ENCODE measurements around the gene RNF14. TPM values are rescaled to one million over a fixed set of nuclear protein-coding genes. Genes with fewer than 3 reads are reported as not detected.

Gene RNF14
- total and polyA plus RNA-seq, 2 donors (not counting 3 experiments of a cell fraction or from before 2014, with no cell fraction given), result 23.5 to 55.9 TPM

GRCh38 chr5:141933151-141933550, 35.8 kb upstream of the RNF14 start:
- Histone ChIP-seq H3K4me1 (ENCODE audit: control insufficient read depth, extremely low read depth, insufficient read depth, low read length) (peaks cover under 1% of the 10 kb centered on the region), H3K9ac (replicated peaks; ENCODE audit: extremely low read depth, insufficient read depth, low read length) (no peak overlapping the region), H3K9me1 (replicated peaks; ENCODE audit: control insufficient read depth, extremely low read depth, insufficient read depth, low read length) (no peaks in the 10 kb centered on the region), H3K4me2 (ENCODE audit: insufficient read depth, low read length) (no peak overlapping the region), H2AFZ (ENCODE audit: low read depth, low read length) (no peak overlapping the region), H4K20me1 (replicated peaks; ENCODE audit: control insufficient read depth, extremely low read depth, insufficient read depth, low read length) (no peaks in the 10 kb centered on the region), H3K36me3 (ENCODE audit: control insufficient read depth in 2 of 2, extremely low read depth in 1 of 2, insufficient read depth in 2 of 2, low read length in 2 of 2) (peaks cover 31 to 47% of the 10 kb centered on the region in 2 experiments), H3K9me3 (replicated peaks; ENCODE audit: control insufficient read depth, insufficient read depth, low read length) (no peaks in the 10 kb centered on the region), H3K27me3 (ENCODE audit: control insufficient read depth in 2 of 2, insufficient read depth in 2 of 2, low read length in 2 of 2) (no peaks in the 10 kb centered on the region), H3K4me3 (replicated peaks in 1 of 3; ENCODE audit: insufficient read depth in 1 of 3, low read depth in 1 of 3, low read length in 3 of 3) (no peak overlapping the region), H3K79me2 (ENCODE audit: control insufficient read depth, insufficient read depth, low read length) (no peaks in the 10 kb centered on the region), H3K27ac (ENCODE audit: insufficient read depth, low read depth, low read length) (no peak overlapping the region)
- intact Hi-C loops (cut with micrococcal nuclease), result no loop called here
- dilution Hi-C loops (cut with MboI; ENCODE audit: extremely low pct_ligation_motif_present, low sequenced_read_pairs), result no loop called here
- no TSS peak for BruUV-seq (replicated peaks)
- FAIRE-seq (no peak), DNase-seq (ENCODE audit: low read depth, low spot score) (no peak)
- ChIA-PET POLR2A (no interaction called here), CTCF (interaction anchor here (0.5 to 3.2 kb wide), 5 partner anchors 18 to 268 kb away, joined by 3 to 16 read pairs (median 4); no protein-coding TSS in a partner anchor)
- no peak for TF ChIP-seq EZH2 (IDR thresholded peaks at IDR 0.05; ENCODE audit: borderline replicate concordance, low read depth, low read length, severe bottlenecking)
- no peak for TF ChIP-seq MYC (IDR thresholded peaks at IDR 0.05; ENCODE audit: low read depth, low read length)
- no peak for TF ChIP-seq MAX (IDR thresholded peaks at IDR 0.05; ENCODE audit: insufficient read depth, insufficient read length)
- no peak for TF ChIP-seq JUN (IDR thresholded peaks at IDR 0.05; ENCODE audit: borderline replicate concordance, insufficient read depth, insufficient read length, low read depth)
- no peak for TF ChIP-seq POLR2A (IDR thresholded peaks at IDR 0.05; ENCODE audit: low read depth, low read length)
- no peak for TF ChIP-seq CTCF (IDR thresholded peaks at IDR 0.05; ENCODE audit: extremely low read depth in 1 of 2, insufficient read depth in 1 of 2, low read depth in 1 of 2, low read length in 2 of 2)

Measured in endothelial cell of umbilical vein (primary cell).